Fibroblast of peridontal ligament (primary cell): ENCODE data around the gene GNB5.
"Not testable (repeated sequence)": the region's sequence is repeated elsewhere in the genome, so short reads cannot be mapped to it uniquely, and the experiment has no call there.

Source experiments
- DNase-seq: peaks from one replicate; pipeline ENCODE4 v3.0.0-alpha.2; 2010; ENCODE audit errors: extremely low read depth

GNB5 gene

GRCh38 chr15:52191207-52191606 lies at the start of gene GNB5:
Gene GNB5 (minus strand): TSS chr15:52191392. CDS start chr15:52184676, 6,716 bp downstream.
- DNase-seq, result no peak

GRCh38 chr15:52240166-52240565 lies 49.0 kb upstream of the GNB5 start:
- DNase-seq, result no peak

GRCh38 chr15:52238989-52239525 lies 47.9 kb upstream of the GNB5 start:
- DNase-seq, result not testable (repeated sequence)

- no peak for DNase-seq
These were observed 47.0 kb upstream of the GNB5 start for GRCh38 chr15:52238149-52238548.

- no peak for DNase-seq
These were observed 44.8 kb upstream of the GNB5 start for GRCh38 chr15:52236013-52236412.

GRCh38 chr15:52234596-52235541 lies 43.7 kb upstream of the GNB5 start:
- no peak for DNase-seq

- no peak for DNase-seq
These were observed 42.2 kb upstream of the GNB5 start for GRCh38 chr15:52233405-52233804.

- no peak for DNase-seq
These were observed 41.1 kb upstream of the GNB5 start for GRCh38 chr15:52232327-52232726.

- DNase-seq, result no peak
These were observed 38.9 kb upstream of the GNB5 start for GRCh38 chr15:52230073-52230472.

- DNase-seq, result no peak
These were observed 37.7 kb upstream of the GNB5 start for GRCh38 chr15:52228921-52229320.

- DNase-seq, result peak; percentile 91
These were observed 36.3 kb upstream of the GNB5 start for GRCh38 chr15:52227456-52227855.

- DNase-seq, result no peak
These were observed 34.0 kb upstream of the GNB5 start for GRCh38 chr15:52225230-52225629.

GRCh38 chr15:52224211-52224610 lies 33.0 kb upstream of the GNB5 start:
- no peak for DNase-seq

GRCh38 chr15:52221730-52222129 lies 30.5 kb upstream of the GNB5 start:
- DNase-seq, result no peak

- no peak for DNase-seq
These were observed 29.9 kb upstream of the GNB5 start for GRCh38 chr15:52220937-52221660.

GRCh38 chr15:52220251-52220650 lies 29.1 kb upstream of the GNB5 start:
- no peak for DNase-seq

GRCh38 chr15:52218816-52219215 lies 27.6 kb upstream of the GNB5 start:
- DNase-seq, result no peak

- DNase-seq, result no peak
These were observed 27.2 kb upstream of the GNB5 start for GRCh38 chr15:52218371-52218770.

- DNase-seq, result no peak
These were observed 26.0 kb upstream of the GNB5 start for GRCh38 chr15:52217186-52217585.

GRCh38 chr15:52214553-52214952 lies 23.4 kb upstream of the GNB5 start:
- DNase-seq, result no peak

GRCh38 chr15:52213206-52213605 lies 22.0 kb upstream of the GNB5 start:
- no peak for DNase-seq

- peak; percentile 71 for DNase-seq
These were observed 17.2 kb upstream of the GNB5 start for GRCh38 chr15:52208306-52208946.
